Neural progenitor cell (in vitro differentiated cells): ENCODE results near the gene ARPC2.

Experiments
- CTCF ChIP-seq: fragments of 200-600 bp; sonication (generic); IDR thresholded peaks from 2 replicates; pipeline ENCODE4 v1.5.1; 2017; ENCODE audit warnings: antibody characterized with exemption, mild to moderate bottlenecking
- EZH2phosphoT487 ChIP-seq: fragments of 200-600 bp; sonication (generic); IDR thresholded peaks from 2 replicates; pipeline ENCODE4 v1.6.1; 2017; ENCODE audit warnings: antibody characterized with exemption

GRCh38 chr2:218238887-218239286, 21.9 kb downstream of the ARPC2 start:
- TF ChIP-seq CTCF: no peak
- TF ChIP-seq EZH2phosphoT487: no peak
